EH (cell line): ENCODE results near the gene YBX2.
"Not testable (repeated sequence)": the region's sequence is repeated elsewhere in the genome, so short reads cannot be mapped to it uniquely, and the experiment has no call there.

Experiments used
- DNase-seq: peaks from one replicate; pipeline ENCODE4 v3.0.0-alpha.2; 2015; ENCODE audit warnings: low read depth

YBX2 gene

DNA sequence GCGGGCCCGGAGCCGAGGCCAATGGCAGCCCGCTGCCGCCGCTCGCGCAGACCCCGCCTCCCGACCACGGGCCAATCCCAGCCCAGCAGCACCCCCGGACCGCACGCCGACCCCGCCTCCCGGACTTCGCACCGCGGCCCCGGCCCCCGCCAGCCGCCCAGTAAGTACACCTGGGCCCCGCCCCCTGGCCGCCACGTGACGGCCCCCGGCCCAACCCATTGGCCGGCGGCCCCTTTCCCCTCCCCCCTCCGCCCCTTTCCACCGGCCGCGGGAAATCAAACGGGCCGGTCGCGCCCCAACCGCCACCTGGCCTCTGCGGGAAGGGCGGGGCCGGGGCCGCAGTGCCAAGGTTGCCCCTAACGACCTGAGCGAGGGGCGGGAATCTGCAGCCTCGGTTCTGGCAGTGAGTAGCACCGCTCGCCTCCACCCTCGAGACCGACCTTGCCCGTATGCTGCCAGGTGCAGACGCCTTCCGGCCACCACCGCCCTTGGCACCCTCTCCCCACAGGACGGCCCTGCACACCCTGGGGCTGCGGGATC, at the start of gene YBX2:
Gene YBX2 (minus strand): TSS at position 26 of the 540 bp plus-strand sequence. CDS start 139 bp downstream, outside the sequence.
- peak; percentile 50 for DNase-seq

DNA sequence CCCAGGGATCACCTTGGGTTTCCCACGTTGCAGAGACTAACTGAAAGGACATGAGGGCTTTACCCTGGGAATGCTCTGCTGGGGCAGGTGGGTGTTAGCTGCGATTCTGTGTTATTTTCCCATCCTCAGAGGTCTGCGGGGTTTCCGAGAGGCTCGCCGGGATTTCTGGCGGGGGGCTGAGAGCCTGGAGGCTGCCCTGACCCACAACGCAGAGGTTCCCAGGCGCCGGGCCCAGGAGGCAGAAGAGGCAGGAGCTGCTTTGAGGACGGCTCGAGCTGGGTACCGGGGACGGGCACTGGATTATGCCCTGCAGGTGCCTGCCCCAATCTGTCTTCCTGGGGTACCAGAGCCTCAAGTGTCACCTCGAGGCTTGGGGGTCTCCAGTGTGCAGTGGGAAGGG, 48.8 kb upstream of the YBX2 start:
- no peak for DNase-seq

DNA sequence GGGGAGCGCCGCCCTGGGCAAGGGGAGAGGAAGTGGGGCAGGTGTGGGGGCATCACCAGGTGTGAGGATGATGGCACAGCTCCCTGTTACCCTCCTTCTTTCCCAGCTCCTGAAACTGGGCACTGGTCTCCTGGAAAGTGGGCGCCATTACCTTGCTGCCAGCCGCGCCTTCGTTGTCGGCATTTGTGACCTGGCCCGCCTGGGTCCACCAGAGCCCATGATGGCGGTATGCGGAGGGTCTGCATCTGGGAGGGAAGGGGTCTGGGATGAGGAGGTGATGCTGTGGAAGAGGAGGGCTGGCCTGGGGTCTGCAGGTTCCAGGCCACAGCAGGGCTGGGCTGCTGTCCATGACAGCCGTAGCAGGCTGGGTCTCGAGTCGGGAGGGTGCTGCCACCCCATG, 47.4 kb upstream of the YBX2 start:
- DNase-seq: no peak

DNA sequence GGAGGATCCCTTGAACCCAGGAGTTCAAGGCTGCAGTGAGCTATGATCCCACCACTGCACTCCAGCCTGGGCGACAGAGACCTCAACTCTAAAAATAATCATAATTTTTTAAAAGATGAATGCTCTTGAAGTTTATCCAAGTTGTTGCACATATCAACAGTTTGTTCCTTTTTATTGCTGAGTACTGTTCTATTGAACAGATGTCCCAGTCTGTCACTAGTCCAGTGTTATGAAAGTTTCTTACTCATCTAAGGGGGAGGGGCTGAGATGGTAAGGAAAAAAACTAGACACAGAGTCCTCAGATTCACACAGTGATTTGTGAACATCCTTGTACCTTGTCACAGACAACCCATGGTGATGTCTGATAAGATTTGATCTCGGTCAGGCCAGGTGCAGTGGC, 45.7 kb upstream of the YBX2 start:
- DNase-seq: peak; percentile 48

DNA sequence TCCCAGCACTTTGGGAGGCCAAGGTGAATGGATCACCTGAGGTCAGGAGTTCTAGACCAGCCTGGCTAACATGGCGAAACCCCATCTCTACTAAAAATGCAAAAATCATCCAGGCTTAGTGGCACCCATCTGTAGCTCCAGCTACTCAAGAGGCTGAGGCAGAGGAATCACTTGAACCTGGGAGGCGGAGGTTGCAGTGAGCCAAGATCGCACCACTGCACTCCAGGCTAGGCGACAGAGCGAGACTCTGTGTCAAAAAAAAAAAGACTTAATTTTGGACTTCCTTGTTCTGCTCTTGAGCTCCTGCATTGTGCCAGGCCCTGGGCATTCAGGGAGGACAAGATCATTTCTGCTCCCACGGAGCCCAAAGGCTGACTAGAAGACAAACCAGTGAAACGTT, 43.2 kb upstream of the YBX2 start:
- DNase-seq: not testable (repeated sequence)

DNA sequence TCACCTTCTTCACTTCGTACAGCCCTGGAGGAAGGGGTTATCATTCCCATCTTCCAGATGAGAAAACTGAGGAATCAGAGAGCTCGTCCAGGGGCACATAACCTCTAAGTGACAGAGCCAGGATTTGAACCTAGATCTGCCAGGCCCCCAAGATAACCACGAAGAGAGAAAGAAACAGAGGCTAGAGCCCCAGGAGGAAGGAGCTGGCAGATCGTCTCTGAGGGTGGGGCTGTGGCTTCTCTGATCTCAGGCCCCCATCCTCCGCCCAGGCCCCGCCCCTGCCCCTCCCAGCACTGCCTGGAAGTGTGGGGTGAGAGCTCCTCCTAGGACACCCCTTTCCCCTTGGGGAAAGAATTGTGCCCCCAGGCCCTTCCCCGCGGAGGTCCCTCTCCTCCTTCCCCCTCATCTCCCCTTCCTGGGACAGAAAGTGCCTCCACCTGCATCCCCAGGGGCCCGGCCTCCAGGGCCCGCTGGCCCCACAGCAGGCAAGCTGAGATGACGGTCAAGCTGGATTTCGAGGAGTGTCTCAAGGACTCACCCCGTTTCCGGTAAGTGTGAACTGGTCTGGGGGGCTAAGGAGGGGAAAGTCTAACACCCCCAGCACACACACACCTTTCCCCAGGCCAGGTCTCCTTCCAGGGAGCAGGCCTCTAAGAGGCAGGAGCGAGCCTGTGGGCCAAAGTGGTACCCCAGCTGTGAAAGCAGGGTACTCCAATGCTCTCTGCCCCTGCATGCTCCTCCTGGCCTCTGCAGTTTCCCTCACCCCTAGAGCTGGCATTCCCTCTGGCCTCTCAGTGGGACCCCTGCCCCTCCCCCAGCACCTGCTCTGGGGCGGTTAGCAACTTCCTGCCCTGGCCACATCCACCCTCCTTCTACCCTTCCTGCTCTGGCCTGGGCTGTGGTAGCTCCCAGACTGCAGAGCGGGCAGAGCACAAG, 42.1 kb upstream of the YBX2 start, which contains the start of gene ACAP1:
Gene ACAP1 (plus strand): TSS at position 290 of the 936 bp plus-strand sequence. CDS start 206 bp downstream, at position 496.
- DNase-seq: no peak

DNA sequence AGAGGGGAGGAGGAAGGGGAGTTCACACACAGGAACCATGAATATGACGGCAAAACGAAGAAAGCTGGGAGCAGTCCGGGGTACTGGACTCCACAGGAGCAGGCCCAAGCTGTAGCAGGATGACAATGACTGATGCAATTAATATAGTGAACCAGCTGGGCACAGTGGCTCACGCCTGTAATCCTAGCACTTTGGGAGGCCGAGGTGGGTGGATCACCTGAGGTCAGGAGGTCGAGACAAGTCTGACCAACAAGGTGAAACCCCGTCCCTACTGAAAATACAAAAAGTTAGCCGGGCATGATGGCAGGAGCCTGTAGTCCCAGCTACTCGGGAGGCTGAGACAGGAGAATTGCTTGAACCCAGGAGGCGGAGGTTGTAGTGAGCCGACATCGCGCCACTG, 41.3 kb upstream of the YBX2 start:
- DNase-seq: not testable (repeated sequence)

DNA sequence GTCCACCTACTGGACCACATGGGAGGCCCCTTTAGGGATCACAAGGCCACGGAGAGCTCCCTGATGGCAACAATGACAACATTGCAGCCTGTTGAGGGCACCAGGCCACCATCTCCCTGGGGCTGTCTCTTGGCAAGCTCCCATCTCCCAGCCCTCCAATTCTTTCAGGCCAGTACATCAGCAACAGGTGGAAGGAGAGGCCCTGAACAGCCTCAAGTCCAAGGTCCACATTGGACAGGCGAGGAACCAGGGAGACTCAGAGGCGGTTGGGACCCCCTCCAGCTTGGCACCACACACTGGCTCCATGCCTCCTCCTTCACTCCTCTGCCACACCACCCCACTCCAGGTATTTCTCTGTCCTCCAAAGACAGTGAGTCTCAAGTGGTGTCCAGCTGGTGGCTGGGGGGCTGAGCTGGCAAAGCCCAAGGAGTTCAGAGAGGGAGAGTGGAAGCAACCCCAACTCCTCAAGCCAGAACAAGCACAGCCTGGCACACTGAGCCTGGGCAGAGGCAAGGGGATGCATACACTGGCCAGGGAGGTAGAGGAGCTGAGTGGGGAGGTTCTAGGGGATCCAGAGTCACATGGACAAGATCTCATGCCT, 40.6 kb upstream of the YBX2 start:
- DNase-seq: no peak

DNA sequence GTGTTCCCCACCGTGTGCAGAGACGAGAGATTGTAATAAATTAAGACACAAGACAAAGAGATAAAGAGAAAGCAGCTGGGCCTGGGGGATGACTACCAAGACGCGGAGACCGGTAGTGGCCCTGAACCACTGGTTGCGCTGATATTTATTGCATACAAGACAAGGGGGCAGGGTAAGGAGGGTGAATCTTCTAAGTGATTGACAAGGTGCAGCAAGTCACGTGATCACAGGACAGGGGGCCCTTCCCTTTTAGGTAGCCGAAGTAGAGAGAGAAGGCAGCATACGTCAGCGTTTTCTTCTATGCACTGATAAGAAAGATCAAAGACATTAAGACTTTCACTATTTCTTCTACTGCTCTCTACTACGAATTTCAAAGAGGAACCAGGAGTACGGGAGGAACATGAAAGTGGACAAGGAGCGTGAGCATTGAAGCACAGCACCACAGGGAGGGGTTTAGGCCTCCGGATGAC, 38.2 kb upstream of the YBX2 start:
- not testable (repeated sequence) for DNase-seq

DNA sequence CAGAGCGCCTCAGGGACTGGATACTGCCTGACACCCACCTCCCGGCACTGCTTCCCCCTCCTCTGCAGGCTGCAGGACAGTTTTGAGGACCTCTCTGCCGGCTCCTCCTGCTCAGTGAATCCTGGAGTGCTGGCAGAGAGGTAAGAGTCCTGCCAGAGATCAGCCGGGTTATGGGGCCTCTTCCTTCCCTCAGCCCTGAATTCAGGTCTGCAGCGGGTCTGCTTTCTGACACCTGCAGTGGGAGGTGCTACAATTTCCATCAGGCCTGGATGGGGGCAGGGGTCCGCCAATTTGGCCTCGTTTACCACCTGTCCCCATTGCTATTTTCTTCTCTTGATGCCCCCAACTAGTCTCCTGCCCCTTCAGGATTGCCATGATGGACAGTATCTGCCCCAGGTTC, 37.7 kb upstream of the YBX2 start:
- DNase-seq: no peak

DNA sequence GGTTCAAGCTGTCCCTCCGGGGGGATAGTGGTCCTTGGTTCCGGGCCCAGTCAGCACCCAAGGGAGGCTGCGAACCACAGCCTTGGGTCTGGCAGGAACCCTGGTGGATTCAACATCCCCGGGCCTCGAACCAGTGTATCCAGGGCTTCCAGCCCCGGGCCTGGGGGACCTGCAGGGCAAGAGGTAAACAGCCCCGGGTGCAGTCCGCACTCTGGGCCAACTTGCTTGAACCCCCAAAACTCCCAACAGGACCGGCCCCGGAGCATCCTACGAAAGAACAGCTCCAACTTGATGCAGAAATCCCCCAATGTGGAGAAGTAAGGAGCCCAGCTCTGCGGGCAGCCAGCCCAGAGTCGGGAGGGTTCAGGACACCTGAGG, 36.2 kb upstream of the YBX2 start:
- no peak for DNase-seq

DNA sequence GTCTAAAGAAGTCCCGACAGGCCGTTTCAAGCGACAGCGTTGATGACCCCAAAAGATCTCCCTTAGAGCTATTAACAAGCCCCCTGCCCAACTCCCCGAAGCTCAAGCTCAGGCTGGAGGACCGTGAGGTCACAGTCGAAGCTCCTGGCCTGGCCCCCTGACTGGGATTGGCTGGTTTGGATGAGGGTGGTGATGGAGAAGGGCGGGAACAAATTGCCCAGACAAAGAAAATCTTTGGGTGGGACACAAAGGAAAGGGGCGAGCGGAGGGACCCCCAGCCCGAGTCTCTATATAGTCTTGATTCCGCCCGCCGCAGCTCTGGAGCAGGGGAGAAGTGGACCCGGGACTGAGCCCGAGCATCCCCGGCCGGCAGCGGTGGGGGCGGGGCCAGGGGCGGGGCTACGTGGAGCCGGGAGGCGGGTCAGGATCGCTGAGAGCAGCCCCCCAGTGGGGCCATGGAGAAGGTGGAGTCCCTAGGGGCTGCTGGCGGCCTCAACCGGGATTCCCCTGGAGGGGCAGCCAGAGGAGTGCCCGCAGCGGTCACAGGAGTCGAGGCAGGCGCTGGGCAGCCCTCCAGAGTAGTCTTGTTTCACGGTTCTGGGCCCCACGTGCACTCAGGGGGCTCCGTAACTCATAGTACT, 35.7 kb upstream of the YBX2 start:
- peak; percentile 86 for DNase-seq

DNA sequence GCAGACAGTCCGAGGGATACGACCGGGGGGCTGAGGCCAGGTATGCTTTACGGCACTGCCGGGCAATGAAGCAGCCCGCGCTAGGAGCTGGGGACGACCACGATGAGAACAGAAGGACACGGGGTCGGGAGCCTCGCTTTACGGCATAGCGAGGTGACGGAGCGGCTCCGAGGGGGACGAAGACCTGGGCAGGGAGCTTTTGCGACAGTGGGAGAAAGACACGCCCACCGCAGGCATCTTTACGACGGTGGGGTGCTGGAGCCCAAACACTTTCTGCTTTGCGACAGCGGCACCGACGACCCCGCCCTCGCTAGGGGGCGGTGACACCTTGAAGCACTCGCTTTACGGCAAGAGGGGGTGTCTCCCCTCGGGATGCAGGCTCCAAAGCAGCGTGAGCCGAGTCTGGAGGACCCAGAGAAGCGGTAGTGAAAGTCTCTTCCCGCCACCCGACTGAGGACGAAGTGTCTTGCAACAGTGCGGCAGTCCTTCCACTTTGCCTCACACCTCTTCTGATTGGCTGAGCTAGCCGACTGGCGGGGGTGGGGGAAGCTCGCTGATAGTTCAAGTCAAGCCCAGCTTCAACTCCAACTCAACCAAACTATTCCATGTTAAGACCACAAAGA, 35.0 kb upstream of the YBX2 start:
- peak; percentile 98 for DNase-seq

DNA sequence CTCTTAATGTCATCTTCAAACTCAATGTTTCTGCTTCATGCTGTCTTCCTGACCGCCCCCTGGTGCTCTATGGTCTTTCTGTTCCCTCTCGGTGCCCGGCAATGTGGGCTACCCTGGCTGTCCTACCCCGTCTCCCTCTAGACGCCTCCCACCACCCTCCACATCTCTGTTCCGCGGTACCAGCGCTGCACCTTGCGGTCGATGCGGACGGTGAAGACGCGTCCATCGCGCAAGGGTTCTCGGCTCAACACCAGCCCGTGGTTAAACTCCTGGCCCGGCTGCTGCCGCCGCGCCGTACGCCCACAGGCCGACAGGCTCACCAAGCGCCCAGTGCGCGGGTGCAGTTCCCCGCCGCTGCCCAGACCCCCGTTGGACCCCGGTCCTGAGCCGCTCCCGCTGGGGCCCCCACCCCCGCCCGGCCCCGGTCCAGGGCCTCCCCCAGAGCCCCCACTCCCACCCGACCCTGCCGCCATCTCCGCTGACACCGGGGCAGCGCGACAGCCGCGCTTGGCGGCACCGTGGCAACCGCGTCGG, 34.5 kb upstream of the YBX2 start, which contains the start of gene NEURL4:
Gene NEURL4 (minus strand): TSS at position 496 of the 534 bp plus-strand sequence. CDS start 23 bp downstream, at position 473.
- DNase-seq: no peak

DNA sequence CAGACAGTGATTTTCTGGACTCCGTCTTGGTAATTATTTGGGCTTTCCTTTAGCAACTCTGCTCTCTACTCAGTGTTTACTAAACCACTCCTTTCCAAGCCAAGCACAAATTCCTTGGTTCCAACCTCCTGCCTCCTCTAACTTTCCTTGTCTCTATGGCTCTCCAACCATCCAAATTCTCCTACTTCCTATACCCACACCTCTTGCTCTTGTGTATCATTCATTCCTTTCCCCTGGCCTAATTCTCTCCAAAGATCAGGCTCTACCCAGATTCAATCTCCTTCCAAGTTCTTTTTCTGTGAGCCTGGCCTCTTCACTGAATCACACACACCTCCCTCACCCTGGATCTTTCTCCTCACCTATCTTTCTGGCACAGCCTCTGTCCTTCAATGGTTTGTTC, 33.6 kb upstream of the YBX2 start:
- DNase-seq: no peak

DNA sequence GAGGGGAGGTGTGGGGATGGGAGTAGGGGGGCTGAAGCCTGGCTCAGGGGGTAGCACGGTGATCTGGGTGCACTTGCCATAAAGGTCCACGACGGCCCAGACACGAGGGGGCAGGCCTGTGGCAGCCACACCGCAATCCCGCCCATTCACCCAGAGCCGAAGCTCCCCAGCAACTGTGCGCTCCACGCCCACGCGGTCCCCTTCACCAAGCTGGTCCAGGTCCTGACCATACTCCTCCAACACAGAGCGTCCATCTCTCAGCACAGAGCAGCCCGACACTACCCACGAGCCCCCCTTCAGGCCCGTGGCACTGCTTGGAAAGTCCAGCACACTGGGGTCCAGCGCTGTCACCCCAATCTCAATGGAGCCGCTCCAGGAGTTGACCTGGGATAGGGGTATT, 33.1 kb upstream of the YBX2 start:
- DNase-seq: no peak

DNA sequence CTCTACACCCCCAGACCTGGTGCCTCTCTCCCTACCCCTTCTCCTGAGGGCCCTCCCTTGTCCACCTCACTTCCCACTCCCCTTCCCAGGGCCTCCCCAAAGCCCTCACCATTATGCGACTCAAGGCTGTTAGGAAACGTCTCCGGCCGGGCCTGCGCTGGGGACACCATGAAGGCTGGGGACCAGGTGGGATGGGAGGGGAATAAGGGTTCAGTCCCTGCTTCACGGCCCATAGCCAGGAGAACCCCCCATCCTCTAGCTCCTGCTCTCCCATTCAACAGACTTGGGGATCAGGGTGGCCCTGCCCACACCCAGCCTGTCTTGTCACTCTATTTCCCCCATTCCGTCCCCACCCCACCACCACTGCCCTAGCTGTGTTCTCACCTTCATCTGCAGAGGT, 32.6 kb upstream of the YBX2 start:
- no peak for DNase-seq

DNA sequence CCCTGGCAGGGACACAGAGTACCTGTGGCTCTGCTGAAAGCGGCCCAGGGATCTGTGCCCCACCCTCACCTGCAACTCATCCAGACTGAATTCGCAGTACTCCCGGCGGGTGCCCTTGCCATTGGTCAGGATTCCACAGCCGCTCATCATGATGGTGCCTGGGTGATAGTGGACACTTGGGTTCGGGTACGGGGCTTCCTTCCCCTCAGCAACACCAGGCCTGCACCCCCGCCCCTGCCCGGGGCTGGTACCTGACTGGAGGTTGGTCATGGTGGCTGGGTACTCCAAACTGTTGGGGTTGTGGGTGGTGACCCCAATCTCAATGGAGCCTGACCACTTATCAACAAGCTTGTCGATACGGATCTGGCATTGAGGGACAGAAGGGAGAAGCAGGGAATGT, 31.7 kb upstream of the YBX2 start:
- no peak for DNase-seq

DNA sequence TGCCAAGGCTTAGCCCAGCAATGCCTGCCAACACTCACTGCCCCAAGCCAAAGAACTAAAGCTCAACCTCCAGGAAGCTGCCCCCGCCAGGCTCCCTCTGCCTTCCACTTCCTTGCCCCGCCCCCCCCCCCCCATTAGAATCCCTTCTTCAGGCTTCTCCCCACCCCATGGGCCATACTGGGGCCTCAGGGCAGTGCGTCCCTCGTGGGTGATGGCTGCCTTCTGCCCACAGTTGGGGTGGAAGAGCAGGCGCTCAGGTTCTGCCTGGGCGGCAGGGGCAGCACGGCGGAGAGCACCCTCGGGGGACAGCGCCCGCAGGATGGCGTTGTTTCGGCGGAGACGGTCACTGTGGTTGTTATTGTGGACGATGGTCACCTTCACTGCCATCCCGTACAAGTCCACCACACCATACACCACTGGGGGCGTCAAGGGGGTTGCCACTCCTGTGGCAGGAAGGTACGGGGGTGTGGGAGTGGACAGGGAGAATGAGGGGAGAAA, 30.6 kb upstream of the YBX2 start:
- DNase-seq: no peak

DNA sequence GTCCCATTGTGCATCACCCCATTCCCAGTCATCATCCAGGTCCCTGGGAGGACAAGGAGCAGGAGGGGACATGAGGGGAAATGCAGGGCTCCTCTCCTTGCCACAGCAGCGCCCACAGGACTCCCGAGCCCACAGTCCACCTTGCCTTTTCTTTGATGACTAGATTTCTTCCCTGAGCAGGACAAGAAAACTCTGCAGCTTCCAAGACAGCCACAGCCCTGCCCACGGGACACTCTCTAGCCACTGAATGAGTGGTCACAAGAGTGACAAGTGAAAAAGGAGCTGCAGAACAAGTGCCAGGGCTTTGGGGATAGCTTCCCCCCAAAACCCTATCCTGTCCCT, 30.0 kb upstream of the YBX2 start:
- no peak for DNase-seq

DNA sequence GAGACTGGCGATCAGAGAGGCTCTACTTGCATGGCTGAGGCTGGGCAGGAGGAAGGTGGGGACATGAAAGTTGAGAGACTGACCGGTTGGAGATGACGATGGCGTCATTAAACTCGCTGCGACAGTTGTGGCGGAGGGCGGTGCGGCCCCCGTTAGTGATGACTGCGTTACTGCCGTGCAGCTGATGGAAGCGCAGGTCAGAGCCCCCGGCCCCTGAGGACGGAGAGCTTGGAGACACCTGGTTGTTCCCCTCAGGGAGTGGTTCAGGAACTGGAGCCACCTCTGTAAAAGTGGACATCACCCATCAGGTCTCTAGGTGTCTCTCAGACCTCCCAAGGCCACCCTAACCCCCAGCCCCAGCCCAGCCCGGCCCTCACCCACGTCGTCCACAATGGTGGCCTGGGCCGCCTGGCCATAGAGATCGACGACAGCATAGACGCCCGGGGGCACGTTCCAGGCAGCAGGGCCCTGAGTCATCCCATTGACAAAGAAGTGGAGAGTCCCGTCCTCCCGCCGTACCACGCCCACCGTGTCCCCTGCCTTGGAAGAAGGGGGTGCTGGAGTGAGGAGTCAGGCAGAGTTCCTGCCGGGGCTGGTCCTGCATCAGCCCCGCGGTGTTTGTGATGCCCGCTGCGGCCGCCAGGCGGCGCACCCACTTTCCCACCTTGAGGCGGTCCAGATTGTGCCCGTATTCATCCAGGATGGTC, 29.4 kb upstream of the YBX2 start:
- DNase-seq: peak; percentile 32
